Endothelial cell of umbilical vein (primary cell): ENCODE data around the gene GYG1. TPM values are rescaled to one million over a fixed set of nuclear protein-coding genes. Genes with fewer than 3 reads are reported as not detected.
"Not testable (repeated sequence)": the region's sequence is repeated elsewhere in the genome, so short reads cannot be mapped to it uniquely, and the experiment has no call there.

ENCODE experiments used
- BruUV-seq: library from RNA; stranded (reverse); fragments of 400-500 nt; replicated peaks from 2 replicates; lab custom pipeline; 2021; lab: Mats Ljungman, UMichigan
- CTCF ChIA-PET: fragments of 300-600, 350-600 bp; sonication (Branson Sonifier 250); formaldehyde crosslinking; loops from one replicate; lab custom pipeline; 2021; ENCODE audit warnings: antibody characterized with exemption, inconsistent platforms; lab: Charles Lee
- POLR2A ChIA-PET: fragments of 300-600, 350-600 bp; sonication (Branson Sonifier 250); formaldehyde crosslinking; loops from one replicate; lab custom pipeline; 2021; ENCODE audit warnings: antibody characterized with exemption, inconsistent platforms; lab: Charles Lee
- DNase-seq: peaks from one replicate; pipeline ENCODE4 v3.0.0-alpha.2; 2011; ENCODE audit warnings: low read depth, low spot score
- FAIRE-seq: peaks from 2 replicates; lab custom pipeline; 2011; peaks lifted over from hg19 to GRCh38; lab: Jason Lieb, UNC
- H2AFZ ChIP-seq: 2 replicates; pipeline ENCODE4 v1.6.0; 2012; ENCODE audit warnings: low read depth, low read length, control low read depth, inconsistent platforms
- H3K27ac ChIP-seq: 2 replicates; pipeline ENCODE4 v1.5.1; 2011; ENCODE audit warnings: low read depth, mild to moderate bottlenecking, control low read depth, low read length, moderate library complexity; ENCODE audit not compliant: insufficient read depth
- H3K27me3 ChIP-seq, 2 experiments: 2 replicates each; pipeline versions ENCODE4 v1.6.0 to v1.6.1; 2011; ENCODE audit warnings: low read length in 2 of 2, mixed read lengths in 1 of 2; ENCODE audit not compliant: control insufficient read depth in 2 of 2, insufficient read depth in 2 of 2
- H3K36me3 ChIP-seq, 2 experiments: 2 replicates in 1 of 2; 3 replicates in 1 of 2; pipeline ENCODE4 v1.5.1; 2011; ENCODE audit warnings: low read length in 2 of 2, mild to moderate bottlenecking in 1 of 2, moderate library complexity in 1 of 2; ENCODE audit not compliant: control insufficient read depth in 2 of 2, insufficient read depth in 2 of 2; ENCODE audit errors: extremely low read depth in 1 of 2
- H3K4me1 ChIP-seq: 3 replicates; pipeline ENCODE4 v1.5.1; 2011; ENCODE audit warnings: mild to moderate bottlenecking, low read length; ENCODE audit not compliant: control insufficient read depth, insufficient read depth; ENCODE audit errors: extremely low read depth
- H3K4me2 ChIP-seq: 2 replicates; pipeline ENCODE4 v1.6.1; 2011; ENCODE audit warnings: low read length, control low read depth, mixed read lengths; ENCODE audit not compliant: insufficient read depth
- H3K4me3 ChIP-seq, 3 experiments: fragments of 200-600 bp in 1 of 3; sonication (generic), shearing (Covaris generic) in 1 of 3; replicated peaks in 1 of 3; 2 replicates each; pipeline ENCODE4 v1.5.1; 2011 to 2016; ENCODE audit warnings: control low read depth in 3 of 3, low read length in 3 of 3, mild to moderate bottlenecking in 2 of 3, inconsistent platforms in 1 of 3, low read depth in 1 of 3, moderate library complexity in 1 of 3; ENCODE audit not compliant: insufficient read depth in 1 of 3
- H3K79me2 ChIP-seq: 2 replicates; pipeline ENCODE4 v1.6.0; 2012; ENCODE audit warnings: low read length, inconsistent platforms; ENCODE audit not compliant: control insufficient read depth, insufficient read depth
- H3K9ac ChIP-seq: replicated peaks from 2 replicates; pipeline ENCODE3; 2011; ENCODE audit warnings: low read length, control low read depth; ENCODE audit not compliant: insufficient read depth; ENCODE audit errors: extremely low read depth
- H3K9me1 ChIP-seq: replicated peaks from 3 replicates; pipeline ENCODE4 v1.6.0; 2011; ENCODE audit warnings: mild to moderate bottlenecking, low read length; ENCODE audit not compliant: control insufficient read depth, insufficient read depth; ENCODE audit errors: extremely low read depth
- H3K9me3 ChIP-seq: replicated peaks from 2 replicates; pipeline ENCODE4 v1.5.1; 2012; ENCODE audit warnings: low read length, inconsistent platforms; ENCODE audit not compliant: control insufficient read depth, insufficient read depth
- H4K20me1 ChIP-seq: replicated peaks from 2 replicates; pipeline ENCODE3; 2011; ENCODE audit warnings: mild to moderate bottlenecking, low read length; ENCODE audit not compliant: control insufficient read depth, insufficient read depth; ENCODE audit errors: extremely low read depth
- EZH2 ChIP-seq: IDR thresholded peaks from 2 replicates; pipeline ENCODE4 v1.6.1; 2012; ENCODE audit warnings: borderline replicate concordance, low read depth, mild to moderate bottlenecking, moderate library complexity, low read length, inconsistent platforms; ENCODE audit not compliant: severe bottlenecking
- GATA2 ChIP-seq: IDR thresholded peaks from 2 replicates; pipeline ENCODE4 v1.7.0; 2011; ENCODE audit warnings: low read depth, mild to moderate bottlenecking, moderate library complexity, mixed read lengths, low read length; ENCODE audit not compliant: insufficient read length, insufficient read depth
- JUN ChIP-seq: IDR thresholded peaks from 2 replicates; pipeline ENCODE4 v1.6.1; 2011; ENCODE audit warnings: borderline replicate concordance, low read depth; ENCODE audit not compliant: insufficient read length, insufficient read depth
- MAX ChIP-seq: IDR thresholded peaks from 2 replicates; pipeline ENCODE4 v1.6.1; 2011; ENCODE audit not compliant: insufficient read depth, insufficient read length
- MYC ChIP-seq: IDR thresholded peaks from one replicate; pipeline ENCODE4 v1.6.1; 2011; ENCODE audit warnings: mild to moderate bottlenecking, low read depth, low read length
- POLR2A ChIP-seq: IDR thresholded peaks from 2 replicates; pipeline ENCODE4 v1.6.1; 2012; ENCODE audit warnings: low read depth, mild to moderate bottlenecking, control low read depth, low read length
- POLR2AphosphoS5 ChIP-seq: IDR thresholded peaks from 2 replicates; pipeline ENCODE4 v1.6.1; 2012; ENCODE audit warnings: low read depth, mild to moderate bottlenecking, control low read depth, low read length, moderate library complexity; ENCODE audit not compliant: insufficient read depth
- dilution Hi-C: fragments of 300-500 bp; cut with MboI; formaldehyde crosslinking; loops from one replicate; pipeline ENCODE4 v1.15.0; 2019; ENCODE audit warnings: low sequenced_read_pairs; ENCODE audit not compliant: extremely low pct_ligation_motif_present
- intact Hi-C: fragments of 100-400 bp; cut with micrococcal nuclease; formaldehyde crosslinking; loops from one replicate; pipeline ENCODE4 v1.10.0; 2022
- polyA plus RNA-seq, 4 experiments: library from polyadenylated mRNA; depleted of rRNA in 3 of 4; stranded (reverse) in 3 of 4; unstranded in 1 of 4; fragments of >200 nt; gene quantifications; 2 replicates each; pipeline versions ENCODE4 v1.2.1 to v1.2.3, GENCODE V29; 2011 to 2012; ENCODE audit warnings: missing spikeins in 1 of 4
- total RNA-seq: library from RNA; stranded (reverse); gene quantifications from 2 replicates; pipeline ENCODE4 v1.2.3, GENCODE V29; 2021

GYG1 gene
- total and polyA plus RNA-seq, 2 donors (not counting 3 experiments of a cell fraction or from before 2014, with no cell fraction given) = 24.7 to 58.5 TPM

DNA sequence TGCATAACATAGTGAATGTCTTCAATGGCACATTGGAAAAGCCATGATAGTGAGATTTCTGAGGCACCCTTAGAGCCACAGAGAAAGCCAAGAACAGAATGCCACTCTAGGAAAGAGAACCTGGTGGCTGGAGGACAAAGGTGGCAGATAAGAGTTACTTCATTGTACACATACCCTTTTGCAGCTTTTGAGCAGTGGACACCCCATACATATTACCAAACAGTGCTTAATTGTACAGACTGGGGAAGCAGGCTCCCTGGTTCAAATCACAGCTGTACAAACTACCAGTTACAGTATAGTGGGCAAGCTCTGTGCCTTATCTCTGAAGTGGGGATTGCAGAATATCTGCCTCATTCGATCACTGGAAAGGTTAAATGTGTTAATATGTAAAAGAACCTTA is 10.1 kb upstream of the GYG1 start:
- Histone ChIP-seq H3K79me2 (no peaks in the 10 kb centered on the region), H3K9me3 (no peaks in the 10 kb centered on the region), H3K27me3 (peaks cover 2 to 6% of the 10 kb centered on the region in 2 experiments), H3K36me3 (no peaks in the 10 kb centered on the region), H3K4me3 (no peak overlapping the region), H3K4me2 (no peak overlapping the region), H3K4me1 (no peaks in the 10 kb centered on the region), H4K20me1 (no peaks in the 10 kb centered on the region), H3K27ac (no peak overlapping the region), H2AFZ (no peak overlapping the region), H3K9ac (no peak overlapping the region), H3K9me1 (no peaks in the 10 kb centered on the region)
- ChIA-PET CTCF (no interaction called here), POLR2A (interaction anchor here (0.6 kb wide), 1 partner anchor 1782 kb away, joined by 5 read pairs; the partner anchor contains the start of gene SIAH2)
- no peak for FAIRE-seq
- intact Hi-C loops = no loop called here
- no TSS peak for BruUV-seq
- dilution Hi-C loops = no loop called here
- TF ChIP-seq JUN = no peak
- TF ChIP-seq MAX = no peak
- TF ChIP-seq EZH2 = no peak
- TF ChIP-seq GATA2 = no peak
- no peak for TF ChIP-seq POLR2A
- no peak for TF ChIP-seq MYC
- no peak for TF ChIP-seq POLR2AphosphoS5
- no peak for DNase-seq

DNA sequence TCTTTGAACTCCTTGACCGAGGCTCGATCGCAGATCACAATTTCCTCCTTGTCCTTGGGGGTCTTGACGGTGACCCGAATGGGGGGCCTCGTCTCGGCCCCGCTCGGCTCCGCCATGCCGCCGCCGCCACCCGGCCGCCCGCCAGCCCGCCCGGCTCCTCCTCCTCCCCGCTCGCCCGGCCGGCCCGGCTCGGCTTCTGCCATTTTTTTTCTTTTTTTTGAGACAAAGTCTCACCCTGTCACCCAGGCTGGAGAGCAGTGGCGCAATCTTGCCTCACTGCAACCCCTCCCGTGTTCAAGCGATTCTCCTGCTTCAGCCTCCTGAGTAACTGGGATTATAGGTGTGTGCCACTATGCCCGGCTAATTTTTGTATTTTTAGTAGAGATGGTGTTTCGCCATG is 3.8 kb upstream of the GYG1 start:
- H3K36me3 ChIP-seq, H3K27ac ChIP-seq, H3K4me1 ChIP-seq, H3K9ac ChIP-seq, POLR2A ChIA-PET, H3K9me1 ChIP-seq, FAIRE-seq, H3K9me3 ChIP-seq, H3K27me3 ChIP-seq, CTCF ChIA-PET, H2AFZ ChIP-seq, intact Hi-C loops, DNase-seq, H3K4me2 ChIP-seq, H4K20me1 ChIP-seq, H3K79me2 ChIP-seq, BruUV-seq, H3K4me3 ChIP-seq, dilution Hi-C loops: not testable (repeated sequence)
